Measurements from ENCODE around the gene HOXB6.
A peak's percentile ranks its signal among the peaks of the same experiment; 100 is the strongest.

The HOXB6 gene

DNA sequence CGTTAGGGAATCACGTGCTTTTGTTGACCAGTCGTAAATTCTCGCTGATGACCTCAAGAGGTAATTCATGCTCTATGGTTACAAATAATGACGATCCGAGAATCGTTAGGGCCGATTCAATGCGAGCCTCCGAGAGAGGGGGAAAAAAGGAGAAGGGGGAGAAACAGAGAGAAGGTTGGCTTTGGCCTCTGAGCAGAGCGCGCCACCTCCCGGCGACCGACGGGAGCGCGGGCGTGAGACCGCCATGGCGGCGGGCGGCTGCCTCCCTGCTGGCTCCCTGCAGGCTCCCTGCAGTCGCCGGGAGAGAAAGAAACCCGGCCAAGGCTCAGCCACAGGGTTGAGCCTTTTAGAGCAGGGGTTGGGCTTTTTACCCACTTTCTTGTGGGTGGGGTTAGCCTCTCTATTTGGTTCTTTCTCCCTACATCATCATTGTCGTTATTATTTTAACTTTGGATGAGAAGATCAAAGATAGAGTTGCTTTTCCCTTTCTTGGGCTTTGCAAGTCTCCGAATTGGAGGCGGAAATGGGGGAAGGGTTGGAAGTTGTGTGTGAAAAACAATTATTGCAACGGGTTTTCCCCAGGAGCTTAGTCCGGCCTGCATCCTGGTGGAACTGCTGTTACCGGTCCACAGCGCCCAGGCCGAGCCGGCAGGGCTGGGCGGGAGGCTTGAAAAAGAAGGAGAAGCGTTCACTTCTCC lies 10.8 kb downstream of the HOXB6 start:
- peak overlapping the region; percentile 52 for H3K4me3 ChIP-seq (ENCODE audit: low read length)
- H3K27me3 ChIP-seq (replicated peaks; ENCODE audit: control insufficient read depth, insufficient read depth, low read length), result no peaks in the 10 kb centered on the region
- peaks cover 22% of the 10 kb centered on the region for H3K36me3 ChIP-seq (ENCODE audit: control insufficient read depth, insufficient read depth, low read length, severe bottlenecking)
- no peaks in the 10 kb centered on the region for H3K9me3 ChIP-seq (ENCODE audit: control insufficient read depth, low read length)
- H3K4me1 ChIP-seq (ENCODE audit: control insufficient read depth, insufficient read depth, low read length), result peaks cover 32% of the 10 kb centered on the region
- peak overlapping the region; percentile 75 for H3K9ac ChIP-seq (ENCODE audit: low read length)
- peak; percentile 71 for DNase-seq (ENCODE audit: low read depth)

DNA sequence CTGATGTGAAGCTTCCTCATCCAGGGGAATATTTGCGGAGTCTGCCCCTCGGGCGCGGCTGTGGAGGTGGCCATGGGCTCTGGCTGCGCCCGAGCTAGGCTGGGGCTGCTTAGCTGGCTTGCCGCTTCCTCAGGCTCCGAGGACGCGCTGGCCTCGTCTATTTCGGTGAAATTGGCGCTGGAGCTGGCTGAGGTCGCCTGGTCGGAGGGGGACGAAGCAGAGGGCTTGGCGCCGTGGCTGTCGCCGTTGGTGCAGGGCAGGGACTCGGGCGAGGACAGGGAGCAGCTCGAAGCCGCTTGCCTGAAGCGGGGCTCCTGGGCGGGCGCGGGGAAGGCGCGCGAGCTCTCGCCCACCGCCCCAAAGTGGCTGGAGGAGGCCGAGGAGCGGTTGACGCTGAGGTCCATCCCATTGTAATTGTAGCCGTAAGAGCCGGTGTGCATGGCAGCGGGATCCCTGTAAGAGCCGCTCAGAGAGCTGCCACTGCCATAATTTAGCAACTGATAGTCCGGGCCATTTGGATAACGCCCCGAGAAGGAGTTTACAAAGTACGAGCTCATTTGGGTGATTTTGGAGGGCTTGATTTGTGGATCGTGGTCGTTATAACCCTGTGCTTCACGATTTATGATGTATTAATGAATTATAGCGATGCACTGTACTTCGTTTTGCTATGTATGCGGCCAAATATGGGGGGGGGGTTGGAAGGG lies 11.5 kb downstream of the HOXB6 start, which contains the start of gene HOXB5:
Gene HOXB5 (minus strand): TSS at position 654 of the 704 bp plus-strand sequence. CDS start 97 bp downstream, at position 557.
- peak within 1 kb of the TSS; percentile 86 for H3K9ac ChIP-seq (ENCODE audit: low read length)
- peaks cover 22% of the 10 kb centered on the region for H3K36me3 ChIP-seq (ENCODE audit: control insufficient read depth, insufficient read depth, low read length, severe bottlenecking)
- no peak for DNase-seq (ENCODE audit: low read depth)
- H3K4me1 ChIP-seq (ENCODE audit: control insufficient read depth, insufficient read depth, low read length), result peaks cover 28% of the 10 kb centered on the region
- no peaks in the 10 kb centered on the region for H3K9me3 ChIP-seq (ENCODE audit: control insufficient read depth, low read length)
- H3K27me3 ChIP-seq (replicated peaks; ENCODE audit: control insufficient read depth, insufficient read depth, low read length), result no peaks in the 10 kb centered on the region
- peak within 1 kb of the TSS; percentile 78 for H3K4me3 ChIP-seq (ENCODE audit: low read length)

DNA sequence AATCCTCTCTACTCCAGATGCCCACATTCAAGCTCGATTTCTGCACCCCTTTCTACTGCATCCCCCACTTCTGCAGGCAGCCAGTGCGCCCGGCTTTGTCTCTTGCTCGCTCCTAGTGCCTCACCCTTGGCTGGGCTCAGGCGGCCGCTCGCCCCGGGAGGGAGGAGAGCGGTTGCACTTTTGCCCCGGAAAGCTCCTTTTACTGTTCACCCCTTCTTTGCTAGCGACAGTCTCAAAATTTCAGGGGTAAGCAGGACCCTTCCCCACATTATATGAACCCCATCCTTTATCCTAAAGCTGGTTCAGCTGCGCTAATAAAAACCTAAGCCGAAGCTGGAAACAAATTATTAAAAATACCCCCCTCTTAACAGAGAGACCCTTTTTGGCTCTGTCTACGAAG lies 12.2 kb downstream of the HOXB6 start:
- Histone ChIP-seq H3K4me3 (ENCODE audit: low read length) (peak overlapping the region; percentile 78), H3K36me3 (ENCODE audit: control insufficient read depth, insufficient read depth, low read length, severe bottlenecking) (peaks cover 22% of the 10 kb centered on the region)
- no peak for DNase-seq (ENCODE audit: low read depth)

GRCh38 chr17:48592057-48592514 lies 12.7 kb downstream of the HOXB6 start:
- H3K36me3 ChIP-seq (ENCODE audit: control insufficient read depth, insufficient read depth, low read length, severe bottlenecking), result peaks cover 22% of the 10 kb centered on the region
- no peaks in the 10 kb centered on the region for H3K9me3 ChIP-seq (ENCODE audit: control insufficient read depth, low read length)
- H3K4me1 ChIP-seq (ENCODE audit: control insufficient read depth, insufficient read depth, low read length), result peaks cover 37% of the 10 kb centered on the region
- DNase-seq (ENCODE audit: low read depth), result no peak
- H3K4me3 ChIP-seq (ENCODE audit: low read length), result peak overlapping the region; percentile 9
- H3K27me3 ChIP-seq (replicated peaks; ENCODE audit: control insufficient read depth, insufficient read depth, low read length), result no peaks in the 10 kb centered on the region
- peak overlapping the region; percentile 86 for H3K9ac ChIP-seq (ENCODE audit: low read length)

More for the DNA sequence above, 12.2 kb downstream of the HOXB6 start:
- peak overlapping the region; percentile 86 for H3K9ac ChIP-seq (ENCODE audit: low read length)
- H3K9me3 ChIP-seq (ENCODE audit: control insufficient read depth, low read length), result no peaks in the 10 kb centered on the region
- peaks cover 34% of the 10 kb centered on the region for H3K4me1 ChIP-seq (ENCODE audit: control insufficient read depth, insufficient read depth, low read length)
- H3K27me3 ChIP-seq (replicated peaks; ENCODE audit: control insufficient read depth, insufficient read depth, low read length), result no peaks in the 10 kb centered on the region

GRCh38 chr17:48591255-48592056 lies 13.3 kb downstream of the HOXB6 start:
- Histone ChIP-seq H3K4me1 (ENCODE audit: control insufficient read depth, insufficient read depth, low read length) (peaks cover 37% of the 10 kb centered on the region), H3K9ac (ENCODE audit: low read length) (peak overlapping the region; percentile 37), H3K4me3 (ENCODE audit: low read length) (no peak overlapping the region), H3K36me3 (ENCODE audit: control insufficient read depth, insufficient read depth, low read length, severe bottlenecking) (peaks cover 22% of the 10 kb centered on the region), H3K9me3 (ENCODE audit: control insufficient read depth, low read length) (no peaks in the 10 kb centered on the region), H3K27me3 (replicated peaks; ENCODE audit: control insufficient read depth, insufficient read depth, low read length) (no peaks in the 10 kb centered on the region)
- no peak for DNase-seq (ENCODE audit: low read depth)

GRCh38 chr17:48590607-48591161 lies 14.1 kb downstream of the HOXB6 start:
- Histone ChIP-seq H3K36me3 (ENCODE audit: control insufficient read depth, insufficient read depth, low read length, severe bottlenecking) (peaks cover 14% of the 10 kb centered on the region), H3K9ac (ENCODE audit: low read length) (peak overlapping the region; percentile 63), H3K4me1 (ENCODE audit: control insufficient read depth, insufficient read depth, low read length) (peaks cover 38% of the 10 kb centered on the region), H3K27me3 (replicated peaks; ENCODE audit: control insufficient read depth, insufficient read depth, low read length) (no peaks in the 10 kb centered on the region), H3K4me3 (ENCODE audit: low read length) (no peak overlapping the region), H3K9me3 (ENCODE audit: control insufficient read depth, low read length) (no peaks in the 10 kb centered on the region)
- no peak for DNase-seq (ENCODE audit: low read depth)

GRCh38 chr17:48589831-48590606 lies 14.8 kb downstream of the HOXB6 start, which contains the start of gene HOXB3:
Gene HOXB3 (minus strand): TSS chr17:48590241. CDS start chr17:48552474, 37,767 bp downstream.
- no peak within 1 kb of the TSS for H3K4me3 ChIP-seq (ENCODE audit: low read length)
- H3K9ac ChIP-seq (ENCODE audit: low read length), result peak within 1 kb of the TSS; percentile 63
- no peak for DNase-seq (ENCODE audit: low read depth)
- peaks cover 37% of the 10 kb centered on the region for H3K4me1 ChIP-seq (ENCODE audit: control insufficient read depth, insufficient read depth, low read length)
- H3K36me3 ChIP-seq (ENCODE audit: control insufficient read depth, insufficient read depth, low read length, severe bottlenecking), result peaks cover 7% of the 10 kb centered on the region
- no peaks in the 10 kb centered on the region for H3K9me3 ChIP-seq (ENCODE audit: control insufficient read depth, low read length)
- H3K27me3 ChIP-seq (replicated peaks; ENCODE audit: control insufficient read depth, insufficient read depth, low read length), result no peaks in the 10 kb centered on the region

- DNase-seq (ENCODE audit: low read depth), result no peak
- H3K4me3 ChIP-seq (ENCODE audit: low read length), result no peak overlapping the region
- H3K36me3 ChIP-seq (ENCODE audit: control insufficient read depth, insufficient read depth, low read length, severe bottlenecking), result peaks cover 4% of the 10 kb centered on the region
- no peaks in the 10 kb centered on the region for H3K9me3 ChIP-seq (ENCODE audit: control insufficient read depth, low read length)
- H3K27me3 ChIP-seq (replicated peaks; ENCODE audit: control insufficient read depth, insufficient read depth, low read length), result no peaks in the 10 kb centered on the region
- H3K9ac ChIP-seq (ENCODE audit: low read length), result peak overlapping the region; percentile 63
- peaks cover 31% of the 10 kb centered on the region for H3K4me1 ChIP-seq (ENCODE audit: control insufficient read depth, insufficient read depth, low read length)
These were observed 15.5 kb downstream of the HOXB6 start for GRCh38 chr17:48589060-48589830.

DNA sequence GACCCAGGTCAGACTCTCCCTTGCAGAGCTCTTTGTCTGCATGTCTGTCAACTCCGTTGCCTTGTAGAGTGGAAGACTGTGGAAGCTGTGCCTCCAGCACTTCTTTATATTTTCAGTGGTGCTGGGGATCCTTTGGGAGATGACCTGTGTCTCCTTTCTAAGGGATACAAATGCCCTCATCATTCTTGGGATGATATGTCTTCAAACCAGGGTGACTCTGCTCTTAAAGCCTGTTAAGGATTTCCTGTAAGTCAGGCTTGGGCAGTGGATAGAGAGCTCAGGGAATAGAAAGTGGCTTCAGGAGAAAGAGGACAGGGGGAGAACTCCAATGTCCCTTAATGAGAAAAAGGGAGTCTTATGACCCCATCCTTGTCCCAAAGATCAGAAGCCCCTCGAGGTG lies 16.3 kb downstream of the HOXB6 start:
- no peaks in the 10 kb centered on the region for H3K9me3 ChIP-seq (ENCODE audit: control insufficient read depth, low read length)
- H3K4me3 ChIP-seq (ENCODE audit: low read length), result no peak overlapping the region
- H3K4me1 ChIP-seq (ENCODE audit: control insufficient read depth, insufficient read depth, low read length), result peaks cover 33% of the 10 kb centered on the region
- DNase-seq (ENCODE audit: low read depth), result no peak
- H3K27me3 ChIP-seq (replicated peaks; ENCODE audit: control insufficient read depth, insufficient read depth, low read length), result no peaks in the 10 kb centered on the region
- H3K9ac ChIP-seq (ENCODE audit: low read length), result no peak overlapping the region
- peaks cover 4% of the 10 kb centered on the region for H3K36me3 ChIP-seq (ENCODE audit: control insufficient read depth, insufficient read depth, low read length, severe bottlenecking)

GRCh38 chr17:48588074-48588415 lies 16.7 kb downstream of the HOXB6 start:
- Histone ChIP-seq H3K4me3 (ENCODE audit: low read length) (no peak overlapping the region), H3K9ac (ENCODE audit: low read length) (peak overlapping the region; percentile 97), H3K36me3 (ENCODE audit: control insufficient read depth, insufficient read depth, low read length, severe bottlenecking) (peaks cover 4% of the 10 kb centered on the region), H3K9me3 (ENCODE audit: control insufficient read depth, low read length) (no peaks in the 10 kb centered on the region), H3K4me1 (ENCODE audit: control insufficient read depth, insufficient read depth, low read length) (peaks cover 34% of the 10 kb centered on the region), H3K27me3 (replicated peaks; ENCODE audit: control insufficient read depth, insufficient read depth, low read length) (no peaks in the 10 kb centered on the region)
- no peak for DNase-seq (ENCODE audit: low read depth)
